ENCODE data around the gene TYW1.
"Not testable (repeated sequence)": the region's sequence is repeated elsewhere in the genome, so short reads cannot be mapped to it uniquely, and the experiment has no call there.

The TYW1 gene

GRCh38 chr7:67191002-67191720 is 194.5 kb downstream of the TYW1 start:
- DNase-seq (ENCODE audit: low spot score) = not testable (repeated sequence)

- DNase-seq (ENCODE audit: low spot score) = not testable (repeated sequence)
Measured at GRCh38 chr7:67192123-67192702, 195.6 kb downstream of the TYW1 start.

GRCh38 chr7:67192889-67193613 is 196.4 kb downstream of the TYW1 start:
- not testable (repeated sequence) for DNase-seq (ENCODE audit: low spot score)

GRCh38 chr7:67196176-67196575 is 199.5 kb downstream of the TYW1 start:
- DNase-seq (ENCODE audit: low spot score) = not testable (repeated sequence)

- not testable (repeated sequence) for DNase-seq (ENCODE audit: low spot score)
Measured at GRCh38 chr7:67198865-67199526, 202.4 kb downstream of the TYW1 start.

GRCh38 chr7:67205772-67206171 is 209.1 kb downstream of the TYW1 start:
- not testable (repeated sequence) for DNase-seq (ENCODE audit: low spot score)

- no peak for DNase-seq (ENCODE audit: low spot score)
Measured at GRCh38 chr7:67206452-67206851, 209.8 kb downstream of the TYW1 start.

- DNase-seq (ENCODE audit: low spot score) = not testable (repeated sequence)
Measured at GRCh38 chr7:67208656-67209055, 212.0 kb downstream of the TYW1 start.

GRCh38 chr7:67209256-67209655 is 212.6 kb downstream of the TYW1 start:
- DNase-seq (ENCODE audit: low spot score) = no peak

- DNase-seq (ENCODE audit: low spot score) = no peak
Measured at GRCh38 chr7:67210567-67210966, 213.9 kb downstream of the TYW1 start.

GRCh38 chr7:67211650-67212330 is 215.2 kb downstream of the TYW1 start:
- DNase-seq (ENCODE audit: low spot score) = not testable (repeated sequence)

GRCh38 chr7:67213038-67213437 is 216.4 kb downstream of the TYW1 start:
- not testable (repeated sequence) for DNase-seq (ENCODE audit: low spot score)

GRCh38 chr7:67223551-67223950 is 226.9 kb downstream of the TYW1 start:
- not testable (repeated sequence) for DNase-seq (ENCODE audit: low spot score)

GRCh38 chr7:67226340-67226907 is 229.8 kb downstream of the TYW1 start:
- not testable (repeated sequence) for DNase-seq (ENCODE audit: low spot score)

- DNase-seq (ENCODE audit: low spot score) = not testable (repeated sequence)
Measured at GRCh38 chr7:67226967-67227366, 230.3 kb downstream of the TYW1 start.

- not testable (repeated sequence) for DNase-seq (ENCODE audit: low spot score)
Measured at GRCh38 chr7:67229018-67229417, 232.4 kb downstream of the TYW1 start.

GRCh38 chr7:67230029-67230428 is 233.4 kb downstream of the TYW1 start:
- not testable (repeated sequence) for DNase-seq (ENCODE audit: low spot score)

- not testable (repeated sequence) for DNase-seq (ENCODE audit: low spot score)
Measured at GRCh38 chr7:67233506-67233905, 236.9 kb downstream of the TYW1 start.

GRCh38 chr7:67236216-67236615 is 239.6 kb downstream of the TYW1 start:
- DNase-seq (ENCODE audit: low spot score) = not testable (repeated sequence)

GRCh38 chr7:67242871-67243270 is 246.2 kb downstream of the TYW1 start:
- not testable (repeated sequence) for DNase-seq (ENCODE audit: low spot score)

- not testable (repeated sequence) for DNase-seq (ENCODE audit: low spot score)
Measured at GRCh38 chr7:67248364-67248763, 251.7 kb downstream of the TYW1 start.

Data from LoVo (cell line).